ENCODE results near the gene ASB15. TPM values are rescaled to one million over a fixed set of nuclear protein-coding genes. Genes with fewer than 3 reads are reported as not detected.

Gene ASB15
- total RNA-seq, 6 experiments from 2014 or later: not detected

DNA sequence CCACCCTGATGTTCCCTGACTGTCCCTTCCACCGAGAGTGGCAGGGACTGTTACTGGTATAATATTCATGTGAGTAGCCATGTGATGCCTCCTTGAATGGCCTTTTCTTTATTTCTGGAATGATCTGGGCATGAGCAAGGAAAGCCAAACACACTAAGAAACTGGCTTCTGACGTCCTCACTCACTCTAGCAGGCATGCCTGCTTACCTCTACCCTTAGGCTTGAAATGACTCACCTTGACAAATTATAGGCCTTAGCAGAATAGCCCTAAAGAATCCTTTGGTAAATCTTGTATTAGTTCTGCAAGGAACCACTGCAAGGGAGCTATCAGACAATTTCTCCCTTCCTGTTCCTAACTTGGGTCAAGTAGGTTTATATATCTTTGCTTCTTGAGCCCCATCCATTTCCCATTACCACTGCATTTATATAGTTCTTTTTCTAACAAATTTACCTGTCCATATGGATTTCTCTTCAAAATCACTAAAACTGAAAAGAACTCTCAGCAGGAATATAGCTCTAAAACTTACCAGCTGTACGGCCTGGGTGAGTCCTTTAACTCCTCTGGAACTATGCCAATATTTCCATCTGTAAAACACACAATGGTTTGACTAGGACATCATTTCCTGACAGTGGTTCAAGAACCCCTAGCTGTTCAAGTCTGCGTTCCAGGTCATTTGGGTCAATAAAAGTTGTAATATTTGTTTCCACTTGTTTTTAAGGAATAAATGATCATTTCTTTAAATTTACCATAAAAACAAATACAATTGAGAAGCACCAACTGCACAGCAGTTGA is 31.0 kb upstream of the ASB15 start:
- H3K36me3 Mint-ChIP-seq (ENCODE audit: low read depth): no peaks in the 10 kb centered on the region
- H3K4me1 Mint-ChIP-seq (ENCODE audit: low read depth): no peaks in the 10 kb centered on the region
- no peak overlapping the region for H3K4me3 Mint-ChIP-seq
- H3K9me3 Mint-ChIP-seq: no peaks in the 10 kb centered on the region
- no peak for DNase-seq
- TF ChIP-seq, protein P1, sequence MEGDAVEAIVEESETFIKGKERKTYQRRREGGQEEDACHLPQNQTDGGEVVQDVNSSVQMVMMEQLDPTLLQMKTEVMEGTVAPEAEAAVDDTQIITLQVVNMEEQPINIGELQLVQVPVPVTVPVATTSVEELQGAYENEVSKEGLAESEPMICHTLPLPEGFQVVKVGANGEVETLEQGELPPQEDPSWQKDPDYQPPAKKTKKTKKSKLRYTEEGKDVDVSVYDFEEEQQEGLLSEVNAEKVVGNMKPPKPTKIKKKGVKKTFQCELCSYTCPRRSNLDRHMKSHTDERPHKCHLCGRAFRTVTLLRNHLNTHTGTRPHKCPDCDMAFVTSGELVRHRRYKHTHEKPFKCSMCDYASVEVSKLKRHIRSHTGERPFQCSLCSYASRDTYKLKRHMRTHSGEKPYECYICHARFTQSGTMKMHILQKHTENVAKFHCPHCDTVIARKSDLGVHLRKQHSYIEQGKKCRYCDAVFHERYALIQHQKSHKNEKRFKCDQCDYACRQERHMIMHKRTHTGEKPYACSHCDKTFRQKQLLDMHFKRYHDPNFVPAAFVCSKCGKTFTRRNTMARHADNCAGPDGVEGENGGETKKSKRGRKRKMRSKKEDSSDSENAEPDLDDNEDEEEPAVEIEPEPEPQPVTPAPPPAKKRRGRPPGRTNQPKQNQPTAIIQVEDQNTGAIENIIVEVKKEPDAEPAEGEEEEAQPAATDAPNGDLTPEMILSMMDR (IDR thresholded peaks at IDR 0.05): no peak
- H3K27me3 Mint-ChIP-seq (ENCODE audit: insufficient read depth): peaks cover 5% of the 10 kb centered on the region; the same call in 1 of the 2 replicates
- H3K27ac Mint-ChIP-seq: no peak overlapping the region

DNA sequence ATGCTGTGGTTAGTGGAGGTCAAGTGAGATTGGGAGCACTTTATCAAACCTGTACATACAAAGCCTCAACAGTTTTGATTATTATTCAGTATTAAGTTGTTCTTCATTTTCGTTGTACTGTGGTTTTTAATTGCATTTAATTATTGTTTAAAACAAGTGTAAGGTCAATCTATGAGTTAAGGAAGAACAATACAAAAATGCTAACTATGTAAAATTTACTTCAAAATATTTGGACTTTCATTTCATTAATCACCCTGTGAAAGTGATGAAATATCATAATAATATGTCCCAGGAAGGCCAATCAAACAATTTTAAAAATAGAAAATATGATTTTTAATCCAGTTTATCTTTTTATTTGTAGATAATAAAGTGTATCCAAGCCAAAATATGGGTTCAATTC is 30.4 kb upstream of the ASB15 start:
- DNase-seq: no peak
- TF ChIP-seq, protein P1 (IDR thresholded peaks at IDR 0.05): no peak
- Mint-ChIP-seq H3K9me3 (no peaks in the 10 kb centered on the region), H3K4me3 (no peak overlapping the region), H3K36me3 (ENCODE audit: low read depth) (no peaks in the 10 kb centered on the region), H3K27me3 (ENCODE audit: insufficient read depth) (peaks cover 5% of the 10 kb centered on the region; the same call in 1 of the 2 replicates), H3K4me1 (ENCODE audit: low read depth) (no peaks in the 10 kb centered on the region), H3K27ac (no peak overlapping the region)

DNA sequence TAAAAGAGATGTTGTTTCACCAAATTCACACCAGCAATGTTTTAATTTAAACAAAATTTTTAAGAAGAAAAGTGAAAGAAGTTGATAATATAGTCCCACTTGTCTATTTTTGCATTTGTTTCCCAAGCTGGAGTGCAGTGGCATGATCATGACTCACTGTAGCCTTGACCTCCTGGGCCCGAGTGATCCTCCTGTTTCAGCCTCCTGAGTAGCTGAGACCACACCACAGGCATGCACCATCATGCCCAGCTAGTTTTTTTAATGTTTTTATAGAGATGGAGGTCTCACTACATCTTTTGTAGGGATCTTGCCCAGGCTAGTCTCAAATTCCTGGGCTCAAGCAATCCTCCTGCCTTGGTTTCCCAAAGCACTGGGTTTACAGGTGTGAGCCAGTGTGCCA is 29.9 kb upstream of the ASB15 start:
- Mint-ChIP-seq H3K27ac (no peak overlapping the region), H3K4me3 (no peak overlapping the region), H3K27me3 (ENCODE audit: insufficient read depth) (peaks cover 5% of the 10 kb centered on the region; the same call in 1 of the 2 replicates), H3K36me3 (ENCODE audit: low read depth) (no peaks in the 10 kb centered on the region), H3K9me3 (no peaks in the 10 kb centered on the region), H3K4me1 (ENCODE audit: low read depth) (no peaks in the 10 kb centered on the region)
- DNase-seq: no peak
- TF ChIP-seq, protein P1 (IDR thresholded peaks at IDR 0.05): no peak

DNA sequence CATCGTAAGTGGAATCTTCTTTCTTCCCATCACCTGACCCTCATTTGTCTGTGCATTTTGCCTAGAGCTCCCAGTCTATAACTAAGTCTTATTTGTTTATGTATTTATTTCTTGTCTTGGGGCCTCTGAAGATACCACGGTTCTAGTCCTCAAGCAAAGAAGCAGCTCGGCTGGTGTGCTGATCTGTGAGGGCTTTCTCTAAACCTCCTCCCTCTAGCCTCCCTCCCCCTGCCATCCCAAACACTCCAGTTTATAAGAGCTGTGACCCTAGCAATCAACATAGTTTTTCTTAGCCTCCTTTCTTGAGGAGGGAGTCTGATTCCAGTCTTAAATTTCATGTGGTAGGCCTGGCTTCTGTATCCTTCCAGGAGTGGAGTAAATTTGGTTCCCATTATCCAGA is 28.3 kb upstream of the ASB15 start:
- Mint-ChIP-seq H3K4me3 (no peak overlapping the region), H3K9me3 (no peaks in the 10 kb centered on the region), H3K27me3 (ENCODE audit: insufficient read depth) (0 out of 2 replicates have a peak, but pooled peaks cover 2% of the 10 kb centered on the region), H3K27ac (no peak overlapping the region), H3K4me1 (ENCODE audit: low read depth) (no peaks in the 10 kb centered on the region), H3K36me3 (ENCODE audit: low read depth) (no peaks in the 10 kb centered on the region)
- TF ChIP-seq, protein P1 (IDR thresholded peaks at IDR 0.05): no peak
- DNase-seq: no peak

DNA sequence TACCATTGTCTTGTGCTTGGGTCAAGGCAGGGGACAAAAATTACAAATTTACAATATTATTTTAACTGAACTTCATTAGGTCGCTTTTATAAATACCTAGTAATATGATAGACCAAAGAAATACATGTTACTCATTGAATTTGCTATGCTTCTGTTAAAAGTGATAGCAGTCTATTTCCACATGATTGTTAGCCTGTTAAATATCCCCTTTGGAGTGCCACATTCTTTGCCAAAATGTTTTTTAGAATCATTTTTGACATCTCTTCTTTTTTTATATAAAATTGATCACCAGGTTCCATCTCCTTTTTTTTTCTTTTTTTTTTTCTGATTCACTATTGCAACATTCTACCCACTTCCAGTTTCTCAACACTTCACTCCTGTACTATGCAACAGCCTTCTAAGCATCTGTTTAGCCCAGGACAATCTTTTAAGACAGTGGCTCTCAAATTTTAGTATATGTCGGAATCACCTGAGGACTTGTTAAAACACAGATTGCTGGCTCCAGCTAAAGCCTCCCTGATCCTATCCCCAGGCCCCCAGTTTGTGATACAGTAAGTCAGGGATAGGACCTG is 27.6 kb upstream of the ASB15 start:
- DNase-seq: no peak

More for the DNA sequence above, 27.6 kb upstream of the ASB15 start:
- TF ChIP-seq, protein P1 (IDR thresholded peaks at IDR 0.05): no peak
- no peaks in the 10 kb centered on the region for H3K36me3 Mint-ChIP-seq (ENCODE audit: low read depth)
- H3K27me3 Mint-ChIP-seq (ENCODE audit: insufficient read depth): 0 out of 2 replicates have a peak, but pooled peaks cover 2% of the 10 kb centered on the region
- H3K27ac Mint-ChIP-seq: no peak overlapping the region
- H3K4me1 Mint-ChIP-seq (ENCODE audit: low read depth): no peaks in the 10 kb centered on the region
- no peaks in the 10 kb centered on the region for H3K9me3 Mint-ChIP-seq
- H3K4me3 Mint-ChIP-seq: no peak overlapping the region

Data from HFFc6 (cell line).